Stomach (tissue), 4 donors: ENCODE measurements around the gene COG6.

Source experiments
- POLR2A ChIP-seq, 4 donors: fragments of 450-650 bp; IDR thresholded peaks; one replicate each; pipeline ENCODE4 v1.6.1; 2016; ENCODE audit warnings: antibody characterized with exemption in 4 of 4, control low read depth in 2 of 4, mild to moderate bottlenecking in 1 of 4, moderate library complexity in 1 of 4
- POLR2AphosphoS5 ChIP-seq, 3 donors: sonication (generic); formaldehyde crosslinking; IDR thresholded peaks; one replicate each; pipeline ENCODE4 v1.6.1; 2016; ENCODE audit warnings: antibody characterized with exemption in 3 of 3
- TF ChIP-seq, protein P1 (sequence below), 7 experiments: fragments of 450-650 bp in 4 of 7; fragments of 200-600 bp in 3 of 7; sonication (generic) in 3 of 7; IDR thresholded peaks; one replicate each; pipeline ENCODE4 v1.5.1; 2016 to 2019; ENCODE audit warnings: antibody characterized with exemption in 7 of 7, control low read depth in 2 of 7, mild to moderate bottlenecking in 1 of 7

- no peak for TF ChIP-seq POLR2AphosphoS5 (IDR thresholded peaks at IDR 0.05)
- no peak for TF ChIP-seq POLR2A (IDR thresholded peaks at IDR 0.05)
- TF ChIP-seq, protein P1, sequence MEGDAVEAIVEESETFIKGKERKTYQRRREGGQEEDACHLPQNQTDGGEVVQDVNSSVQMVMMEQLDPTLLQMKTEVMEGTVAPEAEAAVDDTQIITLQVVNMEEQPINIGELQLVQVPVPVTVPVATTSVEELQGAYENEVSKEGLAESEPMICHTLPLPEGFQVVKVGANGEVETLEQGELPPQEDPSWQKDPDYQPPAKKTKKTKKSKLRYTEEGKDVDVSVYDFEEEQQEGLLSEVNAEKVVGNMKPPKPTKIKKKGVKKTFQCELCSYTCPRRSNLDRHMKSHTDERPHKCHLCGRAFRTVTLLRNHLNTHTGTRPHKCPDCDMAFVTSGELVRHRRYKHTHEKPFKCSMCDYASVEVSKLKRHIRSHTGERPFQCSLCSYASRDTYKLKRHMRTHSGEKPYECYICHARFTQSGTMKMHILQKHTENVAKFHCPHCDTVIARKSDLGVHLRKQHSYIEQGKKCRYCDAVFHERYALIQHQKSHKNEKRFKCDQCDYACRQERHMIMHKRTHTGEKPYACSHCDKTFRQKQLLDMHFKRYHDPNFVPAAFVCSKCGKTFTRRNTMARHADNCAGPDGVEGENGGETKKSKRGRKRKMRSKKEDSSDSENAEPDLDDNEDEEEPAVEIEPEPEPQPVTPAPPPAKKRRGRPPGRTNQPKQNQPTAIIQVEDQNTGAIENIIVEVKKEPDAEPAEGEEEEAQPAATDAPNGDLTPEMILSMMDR (IDR thresholded peaks at IDR 0.05): peak in 3 of 7 experiments; percentile 30 to 43 (median 39)
Measured at GRCh38 chr13:39676315-39676876, 20.9 kb downstream of the COG6 start.
